Epithelial cell of esophagus (primary cell): Measurements from ENCODE around the gene GRIK2.

ENCODE experiments used
- DNase-seq: peaks from one replicate; pipeline ENCODE4 v3.0.0; 2010; ENCODE audit warnings: low read depth
- H3K4me3 ChIP-seq: 2 replicates; pipeline ENCODE4 v1.5.1; 2011; ENCODE audit warnings: mild to moderate bottlenecking, low read length, control low read depth
- TF ChIP-seq, protein P1 (sequence below): IDR thresholded peaks from 2 replicates; pipeline ENCODE4 v1.5.1; 2011; ENCODE audit warnings: low read depth, mild to moderate bottlenecking, low read length, control low read depth, inconsistent platforms; ENCODE audit not compliant: insufficient read depth; ENCODE audit errors: missing control alignments

Gene GRIK2

DNA sequence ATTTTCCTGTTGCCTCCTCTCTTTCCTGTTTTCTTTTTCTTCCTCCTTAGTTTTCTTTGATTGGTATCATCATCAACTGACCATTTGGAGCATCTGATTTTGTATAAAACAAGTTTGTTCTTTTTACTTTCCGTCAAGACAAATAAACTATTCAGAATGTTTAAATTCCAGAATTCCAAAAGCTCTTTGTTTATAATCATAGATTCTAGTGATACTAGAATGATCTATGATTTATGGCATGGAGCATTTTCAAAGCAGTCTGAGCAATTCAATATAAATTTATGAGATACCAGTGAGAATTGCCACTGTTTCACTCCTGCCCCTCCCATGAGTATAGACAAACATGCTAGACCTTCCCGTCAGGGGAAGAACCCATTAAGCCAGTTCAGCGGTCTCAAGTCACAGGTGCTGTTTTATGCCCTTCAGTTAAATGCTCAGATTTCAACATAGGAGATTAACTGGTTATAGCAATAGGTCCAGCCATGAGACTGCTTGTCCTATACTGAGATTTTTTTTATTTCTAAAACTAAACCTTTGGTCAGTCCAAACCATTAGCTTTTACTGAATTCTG is 60.7 kb downstream of the GRIK2 start:
- H3K4me3 ChIP-seq = no peak overlapping the region
- TF ChIP-seq, protein P1, sequence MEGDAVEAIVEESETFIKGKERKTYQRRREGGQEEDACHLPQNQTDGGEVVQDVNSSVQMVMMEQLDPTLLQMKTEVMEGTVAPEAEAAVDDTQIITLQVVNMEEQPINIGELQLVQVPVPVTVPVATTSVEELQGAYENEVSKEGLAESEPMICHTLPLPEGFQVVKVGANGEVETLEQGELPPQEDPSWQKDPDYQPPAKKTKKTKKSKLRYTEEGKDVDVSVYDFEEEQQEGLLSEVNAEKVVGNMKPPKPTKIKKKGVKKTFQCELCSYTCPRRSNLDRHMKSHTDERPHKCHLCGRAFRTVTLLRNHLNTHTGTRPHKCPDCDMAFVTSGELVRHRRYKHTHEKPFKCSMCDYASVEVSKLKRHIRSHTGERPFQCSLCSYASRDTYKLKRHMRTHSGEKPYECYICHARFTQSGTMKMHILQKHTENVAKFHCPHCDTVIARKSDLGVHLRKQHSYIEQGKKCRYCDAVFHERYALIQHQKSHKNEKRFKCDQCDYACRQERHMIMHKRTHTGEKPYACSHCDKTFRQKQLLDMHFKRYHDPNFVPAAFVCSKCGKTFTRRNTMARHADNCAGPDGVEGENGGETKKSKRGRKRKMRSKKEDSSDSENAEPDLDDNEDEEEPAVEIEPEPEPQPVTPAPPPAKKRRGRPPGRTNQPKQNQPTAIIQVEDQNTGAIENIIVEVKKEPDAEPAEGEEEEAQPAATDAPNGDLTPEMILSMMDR = no peak
- peak; percentile 33 for DNase-seq

DNA sequence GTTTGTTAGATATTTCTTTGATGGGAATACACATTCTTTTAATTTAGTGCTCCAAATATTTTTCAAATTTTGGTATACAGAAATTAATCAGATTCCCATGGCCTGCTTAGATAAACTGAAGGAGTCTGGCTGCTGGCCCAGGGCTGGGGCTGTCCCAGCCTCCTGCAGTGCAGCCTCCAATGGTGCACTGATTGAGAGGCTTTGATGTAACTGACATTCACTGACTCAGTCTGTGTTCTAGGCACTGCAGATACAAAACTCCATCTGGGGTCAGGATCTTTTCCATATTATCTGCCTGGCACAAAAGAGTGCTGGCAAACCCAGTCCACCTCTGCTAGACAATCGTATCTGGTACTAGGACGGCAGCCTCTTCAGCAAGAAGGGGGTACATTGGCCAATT is 64.8 kb downstream of the GRIK2 start:
- TF ChIP-seq, protein P1 = no peak

DNA sequence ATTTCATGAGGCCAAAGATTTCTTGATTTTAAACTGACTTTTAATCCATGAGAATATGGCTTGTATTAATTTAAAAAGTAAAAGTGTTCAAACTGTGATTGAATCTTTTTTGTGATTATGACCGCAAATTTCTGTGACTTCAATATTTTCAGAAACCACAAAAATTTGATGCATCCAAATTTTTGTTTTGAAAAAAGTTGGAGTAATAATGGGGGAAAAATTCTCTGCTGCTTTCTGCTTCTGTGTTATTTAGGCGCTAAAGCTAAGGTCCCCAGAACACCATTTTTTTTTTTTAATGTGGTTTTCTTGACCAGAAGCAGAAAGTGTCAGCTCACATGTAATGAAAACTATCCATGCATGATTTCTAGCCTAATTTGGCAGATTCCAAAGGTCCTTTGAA is 65.3 kb downstream of the GRIK2 start:
- no peak overlapping the region for H3K4me3 ChIP-seq
- DNase-seq = no peak
- TF ChIP-seq, protein P1 = no peak

More for the DNA sequence above, 64.8 kb downstream of the GRIK2 start:
- no peak overlapping the region for H3K4me3 ChIP-seq
- DNase-seq = no peak

DNA sequence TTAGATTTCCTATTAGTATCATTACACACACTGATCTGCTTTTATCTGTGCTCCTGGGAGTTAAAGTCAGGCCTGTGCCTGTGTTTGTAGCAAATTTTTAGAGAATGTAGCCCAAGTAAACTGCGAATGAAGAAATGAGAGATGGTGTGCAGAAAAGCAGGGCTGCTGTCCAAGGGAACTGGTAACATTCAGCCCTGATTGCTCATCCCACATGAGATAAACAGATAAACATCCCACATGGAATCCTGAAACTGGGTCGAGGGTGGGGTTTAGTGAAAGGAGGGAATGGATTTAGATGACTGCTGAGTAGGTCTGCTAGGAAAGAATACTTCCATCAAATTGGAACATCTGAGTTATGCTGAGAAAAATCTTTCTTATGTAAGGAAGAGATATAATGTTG is 69.1 kb downstream of the GRIK2 start:
- DNase-seq = no peak

DNA sequence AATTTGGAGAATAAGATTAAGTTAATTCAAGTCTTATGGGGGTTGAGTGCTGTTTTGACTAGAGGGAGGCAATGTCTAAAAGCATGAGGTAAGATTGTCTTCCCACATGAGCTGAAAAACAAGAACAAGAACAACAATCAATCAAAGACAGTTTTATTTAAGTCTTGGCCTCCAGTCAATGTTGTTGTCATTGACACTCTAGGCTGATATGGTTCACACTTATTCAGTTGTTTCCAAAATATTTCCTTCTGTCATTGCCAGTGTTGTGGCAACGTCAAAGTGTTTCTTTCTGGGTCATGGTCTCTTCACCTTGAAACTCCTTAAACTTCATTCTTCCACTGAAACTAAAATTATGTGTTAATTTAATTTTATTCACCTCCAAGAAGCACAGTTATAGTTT is 72.4 kb downstream of the GRIK2 start:
- DNase-seq = no peak

More for the DNA sequence above, 69.1 kb downstream of the GRIK2 start:
- TF ChIP-seq, protein P1 = no peak
- H3K4me3 ChIP-seq = no peak overlapping the region

DNA sequence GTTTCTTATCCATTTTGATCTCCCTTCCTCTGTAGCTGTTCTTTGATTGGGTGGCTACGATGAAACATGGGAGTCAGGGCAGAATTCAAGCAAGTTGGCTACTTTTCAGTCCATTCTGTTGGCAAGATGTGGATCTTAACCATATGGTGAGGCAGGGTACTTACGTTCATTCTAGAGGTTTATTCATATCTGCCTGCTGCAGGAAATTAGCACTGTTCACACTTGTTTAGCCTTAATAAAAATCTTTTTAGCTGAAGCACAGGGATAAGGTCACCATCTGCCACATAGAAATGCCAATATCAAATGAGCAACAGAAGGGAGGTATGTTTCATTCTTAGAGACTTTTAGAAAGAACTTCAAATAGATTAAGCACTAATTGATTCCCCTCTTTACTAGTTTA is 83.9 kb downstream of the GRIK2 start:
- H3K4me3 ChIP-seq = no peak overlapping the region
- TF ChIP-seq, protein P1 = no peak
- DNase-seq = no peak

More for the DNA sequence above, 72.4 kb downstream of the GRIK2 start:
- TF ChIP-seq, protein P1 = no peak
- H3K4me3 ChIP-seq = no peak overlapping the region

DNA sequence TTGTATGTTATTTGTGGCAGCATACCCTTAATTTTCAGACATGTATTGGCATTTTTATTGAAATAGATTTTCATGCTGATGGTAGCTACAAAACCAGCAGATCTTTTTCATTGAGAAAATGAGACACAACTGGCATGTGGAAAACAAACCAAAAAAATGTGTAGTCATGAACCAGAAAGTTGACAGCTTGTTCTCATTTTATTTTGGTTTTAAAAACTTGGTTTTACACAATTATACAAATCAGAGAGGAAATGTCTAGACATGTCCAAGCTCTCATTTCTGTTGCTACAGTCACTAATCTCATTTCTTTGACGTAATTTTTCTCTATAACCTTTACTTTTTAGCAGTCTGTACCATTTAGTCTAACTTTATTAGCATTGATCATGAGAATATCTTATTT is 85.4 kb downstream of the GRIK2 start:
- TF ChIP-seq, protein P1 = no peak
- DNase-seq = no peak
- no peak overlapping the region for H3K4me3 ChIP-seq
